NCI-H128 (cell line): ENCODE results near the gene LRRN4CL.
"Not testable (repeated sequence)": the region's sequence is repeated elsewhere in the genome, so short reads cannot be mapped to it uniquely, and the experiment has no call there.

Experiments used
- DNase-seq: peaks from one replicate; lab custom pipeline; 2025; ENCODE audit not compliant: unreplicated experiment; lab: John Stamatoyannopoulos, UW

Gene LRRN4CL

GRCh38 chr11:62677156-62677555, 12.2 kb downstream of the LRRN4CL start:
- DNase-seq = no peak

DNA sequence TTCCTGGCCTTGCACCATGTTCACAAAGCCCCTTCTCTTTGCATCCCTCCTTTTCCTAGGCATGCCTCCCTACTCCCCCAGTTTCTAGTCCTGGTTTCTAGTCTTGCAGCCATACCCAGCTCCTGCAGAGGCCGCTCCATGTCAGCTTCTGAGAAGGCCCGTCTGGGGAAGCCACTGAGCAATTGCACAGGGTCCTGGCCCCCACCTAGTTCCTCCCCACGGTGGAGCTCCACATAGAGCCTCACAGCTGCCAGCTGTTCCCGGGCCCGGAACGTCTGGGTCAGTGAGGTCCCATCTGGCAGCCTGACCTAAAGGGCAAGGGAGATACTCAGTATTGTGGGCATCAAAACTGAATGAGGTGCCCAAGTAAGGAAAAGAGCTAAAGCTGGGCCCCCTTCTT, 12.6 kb downstream of the LRRN4CL start:
- no peak for DNase-seq

- DNase-seq = not testable (repeated sequence)
These were observed 13.9 kb downstream of the LRRN4CL start for GRCh38 chr11:62675415-62675814.

- no peak for DNase-seq
These were observed 16.2 kb downstream of the LRRN4CL start for GRCh38 chr11:62673196-62673525.

DNA sequence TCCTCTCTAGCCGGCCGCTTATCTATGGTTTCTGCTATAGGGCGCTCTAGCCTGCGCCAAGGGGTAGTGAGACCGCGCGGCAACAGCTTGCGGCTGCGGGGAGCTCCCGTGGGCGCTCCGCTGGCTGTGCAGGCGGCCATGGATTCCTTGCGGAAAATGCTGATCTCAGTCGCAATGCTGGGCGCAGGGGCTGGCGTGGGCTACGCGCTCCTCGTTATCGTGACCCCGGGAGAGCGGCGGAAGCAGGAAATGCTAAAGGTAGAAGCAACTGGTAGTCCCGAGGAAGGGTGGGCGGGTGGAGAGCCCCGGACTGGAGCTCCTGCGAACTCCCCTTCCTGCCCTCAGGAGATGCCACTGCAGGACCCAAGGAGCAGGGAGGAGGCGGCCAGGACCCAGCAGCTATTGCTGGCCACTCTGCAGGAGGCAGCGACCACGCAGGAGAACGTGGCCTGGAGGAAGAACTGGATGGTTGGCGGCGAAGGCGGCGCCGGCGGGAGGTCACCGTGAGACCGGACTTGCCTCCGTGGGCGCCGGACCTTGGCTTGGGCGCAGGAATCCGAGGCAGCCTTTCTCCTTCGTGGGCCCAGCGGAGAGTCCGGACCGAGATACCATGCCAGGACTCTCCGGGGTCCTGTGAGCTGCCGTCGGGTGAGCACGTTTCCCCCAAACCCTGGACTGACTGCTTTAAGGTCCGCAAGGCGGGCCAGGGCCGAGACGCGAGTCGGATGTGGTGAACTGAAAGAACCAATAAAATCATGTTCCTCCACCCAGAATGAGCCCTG, 17.5 kb downstream of the LRRN4CL start, which contains the start of the genes LBHD1 and UQCC3:
Gene LBHD1, minus strand, starts transcription at position 660 of the 782 bp plus-strand sequence. CDS start 2,236 bp downstream, outside the sequence.
Gene UQCC3, plus strand, starts transcription at position 66 of the 782 bp plus-strand sequence. Its CDS starts 73 bp downstream, at position 139.
- peak; percentile 81 for DNase-seq

GRCh38 chr11:62671236-62671607, 18.1 kb downstream of the LRRN4CL start:
- DNase-seq = no peak

GRCh38 chr11:62669420-62670161, 19.7 kb downstream of the LRRN4CL start:
- DNase-seq = no peak

DNA sequence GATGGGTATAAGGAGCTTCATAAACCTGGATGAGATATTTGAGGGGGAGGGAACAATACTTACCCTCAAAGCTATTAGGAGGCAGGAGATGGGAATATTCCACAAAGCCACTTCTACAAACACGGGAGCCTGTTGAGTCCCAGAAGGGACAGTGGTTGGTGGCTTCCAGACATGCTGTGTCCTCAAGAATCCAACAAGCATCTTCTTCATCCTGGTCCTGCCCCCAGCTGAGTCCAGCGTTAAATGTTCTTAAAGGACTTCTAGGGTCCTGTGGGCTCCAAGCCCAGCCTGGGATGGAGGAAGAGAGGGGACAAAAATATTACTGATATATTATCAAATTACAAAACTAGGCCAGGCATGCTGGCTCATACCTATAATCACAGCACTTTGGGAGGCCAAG, 21.9 kb downstream of the LRRN4CL start:
- DNase-seq = no peak

GRCh38 chr11:62666259-62666926, 22.9 kb downstream of the LRRN4CL start:
- no peak for DNase-seq

GRCh38 chr11:62665599-62666258, 23.6 kb downstream of the LRRN4CL start:
- DNase-seq = no peak

DNA sequence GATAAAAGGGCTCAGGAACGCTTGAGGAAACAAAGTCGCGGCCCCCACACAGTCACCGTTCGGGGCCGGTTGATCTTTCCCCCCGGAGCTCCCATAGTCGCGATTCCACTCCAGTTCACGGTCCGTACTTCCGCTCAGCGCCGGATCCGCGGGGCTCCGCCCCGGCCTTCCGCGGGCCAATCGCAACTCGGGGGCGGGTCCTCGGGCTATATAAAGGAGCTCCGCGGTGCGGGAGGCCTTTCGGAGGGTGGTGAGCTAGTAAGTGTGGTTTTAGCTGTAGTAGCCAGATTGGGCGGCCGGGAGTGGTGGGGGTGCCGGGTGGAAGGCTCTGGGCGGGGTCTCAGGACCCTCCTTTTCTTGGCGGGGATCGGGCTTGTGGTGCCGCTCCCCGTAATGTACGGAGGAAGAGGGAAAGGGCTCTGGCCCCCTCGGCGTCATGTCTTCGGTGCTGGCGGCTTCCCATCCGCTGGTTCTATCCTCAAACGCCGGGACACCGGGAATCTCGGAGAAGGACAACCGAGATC, 24.2 kb downstream of the LRRN4CL start, which contains the start of the genes C11orf98 and CSKMT:
Gene C11orf98, minus strand, starts transcription at position 136 of the 524 bp plus-strand sequence. Its CDS starts 41 bp downstream, at position 95.
Gene CSKMT, plus strand, starts transcription at position 238 of the 524 bp plus-strand sequence. CDS start 568 bp downstream, outside the sequence.
- DNase-seq = peak; percentile 91

DNA sequence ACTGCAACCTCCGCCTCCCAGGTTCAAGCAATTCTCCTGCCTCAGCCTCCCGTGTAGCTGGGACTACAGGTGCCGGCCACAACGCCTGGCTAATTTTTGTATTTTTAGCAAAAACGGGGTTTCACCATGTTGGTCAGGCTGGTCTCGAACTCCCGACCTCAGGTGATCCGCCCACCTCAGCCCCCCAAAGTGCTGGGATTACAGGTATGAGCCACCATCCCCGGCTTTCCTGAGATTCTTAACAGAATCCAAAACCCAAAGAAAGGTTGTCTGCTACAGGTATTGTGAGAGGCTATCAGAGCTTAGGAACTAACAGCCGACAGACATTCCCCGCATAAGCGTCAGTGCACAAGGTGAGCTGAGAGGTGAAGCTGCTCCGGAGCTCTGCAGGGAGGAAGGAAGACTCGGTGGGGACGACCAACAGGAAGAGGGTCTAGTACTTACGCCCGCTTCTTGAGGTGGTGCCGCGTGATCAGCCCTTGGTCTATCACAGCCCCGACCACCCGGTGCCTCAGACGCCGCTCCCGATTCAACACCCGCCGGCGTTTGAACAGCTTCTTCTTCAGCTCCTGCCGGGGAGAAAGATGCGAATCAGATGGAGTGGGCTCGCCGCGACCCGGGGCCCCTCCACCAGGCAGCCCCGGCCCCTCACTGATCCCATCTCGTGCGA, 24.8 kb downstream of the LRRN4CL start:
- DNase-seq = peak; percentile 40

DNA sequence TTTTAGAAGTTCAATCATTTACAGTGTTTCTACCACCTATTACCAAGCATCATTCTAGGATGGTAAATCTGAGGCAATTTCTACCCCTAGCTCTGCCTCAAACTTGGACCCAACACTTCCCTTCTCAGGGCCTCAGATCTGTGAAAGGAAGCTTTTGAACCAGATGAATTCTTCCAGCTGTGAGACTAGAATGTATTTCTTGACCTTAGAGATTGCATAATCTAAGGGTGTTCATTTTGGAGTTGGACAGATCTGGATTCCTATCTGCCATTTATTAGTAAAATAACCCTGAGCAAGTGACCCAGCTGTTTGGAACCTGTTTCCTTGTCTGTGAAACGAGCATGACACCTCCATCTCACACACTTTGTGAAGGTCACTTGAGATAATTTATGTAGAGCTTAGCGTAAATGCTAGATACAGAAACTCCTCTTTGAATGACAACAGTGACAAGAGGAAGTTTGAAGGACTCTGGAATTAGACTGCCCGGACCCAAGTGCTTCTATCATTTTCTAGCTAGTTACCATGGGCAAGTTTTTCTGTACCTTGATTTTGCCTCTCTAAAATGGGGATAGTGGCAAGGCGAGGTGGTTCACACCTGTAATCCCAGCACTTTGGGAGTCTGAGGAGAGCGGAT, 32.4 kb downstream of the LRRN4CL start:
- no peak for DNase-seq

- no peak for DNase-seq
These were observed 35.0 kb downstream of the LRRN4CL start for GRCh38 chr11:62654297-62654696.

GRCh38 chr11:62652161-62653006, 36.9 kb downstream of the LRRN4CL start:
- no peak for DNase-seq

DNA sequence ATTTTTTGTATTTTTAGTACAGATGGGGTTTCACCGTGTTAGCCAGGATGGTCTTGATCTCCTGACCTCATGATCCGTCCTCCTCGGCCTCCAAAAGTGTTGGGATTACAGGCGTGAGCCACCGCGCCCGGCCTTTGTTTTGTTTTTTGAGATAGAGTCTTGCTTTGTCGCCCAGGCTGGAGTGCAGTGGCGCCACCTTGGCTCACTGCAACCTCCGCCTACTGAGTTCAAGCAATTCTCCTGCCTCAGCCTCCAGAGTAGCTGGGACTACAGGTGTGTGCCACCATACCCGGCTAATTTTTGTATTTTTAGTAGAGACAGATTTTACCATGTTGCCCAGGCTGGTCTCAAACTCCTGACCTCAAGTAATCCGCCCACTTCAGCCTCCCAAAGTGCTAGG, 39.0 kb downstream of the LRRN4CL start:
- not testable (repeated sequence) for DNase-seq

DNA sequence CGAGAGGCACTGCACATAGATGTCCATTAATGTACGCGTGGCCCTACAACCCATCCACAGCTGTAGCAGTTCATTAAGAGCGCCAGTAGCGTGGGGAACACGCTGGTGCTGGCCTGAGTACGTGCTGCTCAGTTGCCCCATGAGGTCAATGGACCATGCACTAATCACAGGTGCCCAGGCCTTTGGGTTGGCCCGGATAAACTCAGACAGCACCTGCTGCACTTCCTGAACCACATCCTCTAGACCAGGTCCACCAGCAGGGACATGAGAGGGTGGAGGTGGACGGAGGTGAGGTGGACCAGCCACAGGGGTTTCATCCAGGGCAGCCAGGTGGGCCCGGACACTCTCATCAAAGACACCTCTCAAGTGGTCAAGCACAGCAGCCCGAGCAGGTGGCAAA, 39.8 kb downstream of the LRRN4CL start:
- no peak for DNase-seq

GRCh38 chr11:62648967-62649364, 40.4 kb downstream of the LRRN4CL start:
- no peak for DNase-seq
